Measurements from ENCODE around the gene RASGEF1B. TPM values are rescaled to one million over a fixed set of nuclear protein-coding genes. Genes with fewer than 3 reads are reported as not detected.

Gene RASGEF1B
- total and polyA plus RNA-seq, 9 of the 15 experiments (the other 6 are each of a cell fraction or from before 2014, with no cell fraction given): 0.04 to 0.57 (median 0.22) TPM

GRCh38 chr4:81460191-81460701 is 11.5 kb downstream of the RASGEF1B start:
- Histone ChIP-seq H3K36me3 (ENCODE audit: control insufficient read depth, insufficient read depth, low read length) (no peaks in the 10 kb centered on the region), H3K4me2 (ENCODE audit: insufficient read depth, low read length) (no peak overlapping the region), H3K4me1 (replicated peaks in 1 of 2; ENCODE audit: control insufficient read depth in 2 of 2, insufficient read depth in 2 of 2, low read length in 2 of 2) (peaks cover 0 to 6% of the 10 kb centered on the region in 2 experiments; a peak in 3 of 5 replicates), H3K4me3 (no peak overlapping the region), H3K9ac (ENCODE audit: insufficient read depth in 1 of 2, low read depth in 2 of 2, low read length in 2 of 2) (no peak overlapping the region), H3K27ac (ENCODE audit: extremely low read depth, low read depth, low read length) (no peak overlapping the region), H3K79me2 (ENCODE audit: control insufficient read depth, insufficient read depth, low read length) (no peaks in the 10 kb centered on the region), H4K20me1 (replicated peaks; ENCODE audit: control insufficient read depth, insufficient read depth, low read length) (no peaks in the 10 kb centered on the region), H2AFZ (ENCODE audit: low read depth, low read length) (no peak overlapping the region), H3K27me3 (ENCODE audit: control insufficient read depth in 2 of 2, insufficient read depth in 2 of 2, low read length in 2 of 2) (no peaks in the 10 kb centered on the region), H3K9me1 (ENCODE audit: control insufficient read depth, insufficient read depth, low read length) (no peaks in the 10 kb centered on the region), H3K9me3 (replicated peaks; ENCODE audit: control insufficient read depth, insufficient read depth, low read depth, low read length) (no peaks in the 10 kb centered on the region)
- ATAC-seq (no peak), FAIRE-seq (no peak), DNase-seq (ENCODE audit: extremely low read depth in 1 of 4, low spot score in 3 of 4) (no peak)
- in situ Hi-C loops (cut with MboI): loop anchor here (10.0 kb wide), 1 partner anchor 745 kb away; no protein-coding TSS in a partner anchor
- BruUV-seq (replicated peaks): no TSS peak
- intact Hi-C loops (cut with micrococcal nuclease): no loop called here
- no peak for TF ChIP-seq YY1 (IDR thresholded peaks at IDR 0.05; ENCODE audit: borderline replicate concordance in 1 of 3, control insufficient read depth in 1 of 3, extremely low read depth in 1 of 3, insufficient read depth in 3 of 3, insufficient read length in 1 of 3, insufficient replicate concordance in 2 of 3, low read depth in 1 of 3, low read length in 2 of 3)
- TF ChIP-seq NR2F6 (CRISPR knock-in tag; IDR thresholded peaks at IDR 0.05): no peak
- no peak for TF ChIP-seq TBL1XR1 (IDR thresholded peaks at IDR 0.05; ENCODE audit: low read length in 2 of 2)
- TF ChIP-seq EP400 (IDR thresholded peaks at IDR 0.05): no peak
- TF ChIP-seq HLTF (IDR thresholded peaks at IDR 0.05): no peak
- no peak for TF ChIP-seq MYBL2 (IDR thresholded peaks at IDR 0.05; ENCODE audit: low read depth)
- TF ChIP-seq MYBL2 (CRISPR knock-in tag; IDR thresholded peaks at IDR 0.05; ENCODE audit: borderline replicate concordance): no peak
- no peak for TF ChIP-seq RBM15 (IDR thresholded peaks at IDR 0.05; ENCODE audit: insufficient read depth, low read length)
- no peak for TF ChIP-seq IRF9 (tag; IDR thresholded peaks at IDR 0.05)
- no peak for TF ChIP-seq PKNOX1 (IDR thresholded peaks at IDR 0.05)
- 4% methylated on average over 5 of the region's 5 CpGs for WGBS (ENCODE audit: insufficient coverage, low coverage, missing lambda C conversion rate)
- CTCF ChIA-PET (ENCODE audit: low intra/inter-chr PET ratio): no interaction called here
- POLR2A ChIA-PET: no interaction called here

Data from K562 (cell line).